H9 (cell line): ENCODE results near the gene KDM5B. TPM values are rescaled to one million over a fixed set of nuclear protein-coding genes. Genes with fewer than 3 reads are reported as not detected.

ENCODE experiments used
- DNase-seq: peaks from one replicate; pipeline ENCODE4 v3.0.0-alpha.2; 2017
- H2AFZ ChIP-seq: one replicate; pipeline ENCODE4 v1.6.1; 2013; ENCODE audit warnings: mild to moderate bottlenecking, low read length, control low read depth, moderate library complexity
- H2AK5ac ChIP-seq: 2 replicates; pipeline ENCODE4 v1.6.1; 2013; ENCODE audit warnings: low read length, control low read depth, mixed read lengths; ENCODE audit not compliant: insufficient read length
- H2BK120ac ChIP-seq: one replicate; pipeline ENCODE4 v1.6.1; 2013; ENCODE audit warnings: low read depth, mild to moderate bottlenecking, low read length, control low read depth, inconsistent platforms; ENCODE audit not compliant: poor library complexity, severe bottlenecking
- H2BK12ac ChIP-seq: 2 replicates; pipeline ENCODE4 v1.6.1; 2013; ENCODE audit warnings: low read length, control low read depth, mixed read lengths, low read depth; ENCODE audit not compliant: insufficient read length
- H2BK15ac ChIP-seq: 2 replicates; pipeline ENCODE4 v1.6.1; 2013; ENCODE audit warnings: low read depth, low read length, control low read depth
- H2BK20ac ChIP-seq: one replicate; pipeline ENCODE4 v1.6.1; 2013; ENCODE audit warnings: low read depth, mild to moderate bottlenecking, low read length, control low read depth, inconsistent platforms; ENCODE audit not compliant: poor library complexity, severe bottlenecking
- H2BK5ac ChIP-seq: 2 replicates; pipeline ENCODE4 v1.6.1; 2013; ENCODE audit warnings: low read length, control low read depth, mixed read lengths; ENCODE audit not compliant: insufficient read length
- H3K14ac ChIP-seq: 2 replicates; pipeline ENCODE4 v1.6.1; 2013; ENCODE audit warnings: low read length, control low read depth; ENCODE audit not compliant: insufficient read depth
- H3K18ac ChIP-seq: 2 replicates; pipeline ENCODE4 v1.6.1; 2013; ENCODE audit warnings: low read depth, mild to moderate bottlenecking, mixed read lengths, low read length, control low read depth; ENCODE audit not compliant: insufficient read length
- H3K23ac ChIP-seq: 2 replicates; pipeline ENCODE4 v1.6.1; 2013; ENCODE audit warnings: low read length, control low read depth, mixed read lengths, low read depth; ENCODE audit not compliant: insufficient read length
- H3K23me2 ChIP-seq: 2 replicates; pipeline ENCODE4 v1.6.1; 2013; ENCODE audit warnings: low read depth, mild to moderate bottlenecking, mixed read lengths, low read length, control low read depth; ENCODE audit not compliant: insufficient read length, poor library complexity, severe bottlenecking
- H3K27ac ChIP-seq: 2 replicates; pipeline ENCODE4 v1.5.1; 2013; ENCODE audit warnings: low read length, control low read depth, mixed read lengths, low read depth; ENCODE audit not compliant: insufficient read length
- H3K27me3 ChIP-seq: 2 replicates; pipeline ENCODE4 v1.6.1; 2013; ENCODE audit warnings: low read length, control low read depth, inconsistent platforms; ENCODE audit not compliant: insufficient read depth
- H3K4ac ChIP-seq: 2 replicates; pipeline ENCODE4 v1.6.1; 2013; ENCODE audit warnings: low read depth, mild to moderate bottlenecking, control low read depth, inconsistent platforms, low read length, moderate library complexity
- H3K4me1 ChIP-seq: 2 replicates; pipeline ENCODE4 v1.6.1; 2013; ENCODE audit warnings: low read length, control low read depth, inconsistent platforms; ENCODE audit not compliant: insufficient read depth
- H3K4me2 ChIP-seq: 2 replicates; pipeline ENCODE4 v1.6.1; 2013; ENCODE audit warnings: low read length, control low read depth, mixed read lengths; ENCODE audit not compliant: insufficient read length, insufficient read depth
- H3K56ac ChIP-seq: 2 replicates; pipeline ENCODE4 v1.6.1; 2013; ENCODE audit warnings: low read depth, mild to moderate bottlenecking, mixed read lengths, low read length, control low read depth; ENCODE audit not compliant: insufficient read length
- H3K79me1 ChIP-seq: 2 replicates; pipeline ENCODE4 v1.6.1; 2013; ENCODE audit warnings: low read depth, mild to moderate bottlenecking, moderate library complexity, low read length, control low read depth, inconsistent platforms; ENCODE audit not compliant: insufficient read depth, poor library complexity, severe bottlenecking
- H3K79me2 ChIP-seq: 2 replicates; pipeline ENCODE4 v1.6.1; 2013; ENCODE audit warnings: low read length, control low read depth, inconsistent platforms; ENCODE audit not compliant: insufficient read depth
- H3K9ac ChIP-seq: 2 replicates; pipeline ENCODE4 v1.6.1; 2013; ENCODE audit warnings: low read length, control low read depth, mixed read lengths; ENCODE audit not compliant: insufficient read length; ENCODE audit errors: extremely low read depth
- H3K9me3 ChIP-seq: one replicate; pipeline ENCODE4 v1.6.1; 2013; ENCODE audit warnings: low read depth, low read length, inconsistent platforms; ENCODE audit not compliant: control insufficient read depth
- H3T11ph ChIP-seq: one replicate; pipeline ENCODE4 v1.6.1; 2013; ENCODE audit warnings: mild to moderate bottlenecking, low read length, control low read depth, inconsistent platforms
- H4K20me1 ChIP-seq: one replicate; pipeline ENCODE4 v1.6.1; 2013; ENCODE audit not compliant: control insufficient read depth, insufficient read length, insufficient read depth
- H4K5ac ChIP-seq: 2 replicates; pipeline ENCODE4 v1.6.1; 2013; ENCODE audit warnings: low read depth, mild to moderate bottlenecking, mixed read lengths, low read length, control low read depth; ENCODE audit not compliant: insufficient read length
- H4K8ac ChIP-seq: replicated peaks from 2 replicates; pipeline ENCODE4 v1.6.1; 2013; ENCODE audit warnings: low read length, control low read depth, mixed read lengths, low read depth; ENCODE audit not compliant: insufficient read length
- H4K91ac ChIP-seq: 2 replicates; pipeline ENCODE4 v1.6.1; 2013; ENCODE audit warnings: low read depth, mild to moderate bottlenecking, moderate library complexity, mixed read lengths, low read length, control low read depth; ENCODE audit not compliant: insufficient read length
- H3K27ac Mint-ChIP-seq, 3 experiments: 2 replicates in 2 of 3; 3 replicates in 1 of 3; pipeline ENCODE4 v1.8.0; 2020 to 2021; ENCODE audit warnings: mixed read lengths in 3 of 3, mild to moderate bottlenecking in 1 of 3, moderate library complexity in 1 of 3
- H3K27me3 Mint-ChIP-seq: 2 replicates; pipeline ENCODE4 v1.8.0; 2021; ENCODE audit warnings: low read depth, mild to moderate bottlenecking, moderate library complexity, mixed read lengths
- H3K36me3 Mint-ChIP-seq, 3 experiments: 2 replicates in 2 of 3; 3 replicates in 1 of 3; pipeline ENCODE4 v1.8.0; 2020 to 2021; ENCODE audit warnings: low read depth in 3 of 3, mixed read lengths in 3 of 3; ENCODE audit not compliant: insufficient read depth in 1 of 3
- H3K4me1 Mint-ChIP-seq, 2 experiments: 2 replicates each; pipeline ENCODE4 v1.8.0; 2020; ENCODE audit warnings: mixed read lengths in 2 of 2
- H3K4me3 Mint-ChIP-seq, 2 experiments: 2 replicates in 1 of 2; 3 replicates in 1 of 2; pipeline ENCODE4 v1.8.0; 2020 to 2021; ENCODE audit warnings: mild to moderate bottlenecking in 2 of 2, mixed read lengths in 2 of 2, moderate library complexity in 1 of 2
- H3K9me3 Mint-ChIP-seq, 2 experiments: 2 replicates in 1 of 2; 3 replicates in 1 of 2; pipeline ENCODE4 v1.8.0; 2020; ENCODE audit warnings: mild to moderate bottlenecking in 2 of 2, mixed read lengths in 2 of 2, moderate library complexity in 1 of 2
- WGBS: extraction: QIAGEN DNeasy Blood & Tissue Kit; methylation state at CpG from one replicate; pipeline ENCODE4 v1.1.7; 2013; ENCODE audit warnings: missing lambda C conversion rate, low lambda C conversion rate, mixed read lengths; ENCODE audit not compliant: insufficient read length; ENCODE audit errors: extremely low coverage; 5-methylcytosine and 5-hydroxymethylcytosine counted together
- total RNA-seq: library from RNA; stranded (reverse); gene quantifications from 2 replicates; pipeline ENCODE4 v1.2.1, GENCODE V29; 2021
- TF ChIP-seq, protein P1 (sequence below): fragments of 200-600 bp; sonication (generic); conservative IDR thresholded peaks from 3 replicates; pipeline ENCODE4 v1.8.0; 2021; ENCODE audit warnings: antibody characterized with exemption, mild to moderate bottlenecking

KDM5B gene
- total RNA-seq, 1 experiment from 2014 or later, result 210 TPM

DNA sequence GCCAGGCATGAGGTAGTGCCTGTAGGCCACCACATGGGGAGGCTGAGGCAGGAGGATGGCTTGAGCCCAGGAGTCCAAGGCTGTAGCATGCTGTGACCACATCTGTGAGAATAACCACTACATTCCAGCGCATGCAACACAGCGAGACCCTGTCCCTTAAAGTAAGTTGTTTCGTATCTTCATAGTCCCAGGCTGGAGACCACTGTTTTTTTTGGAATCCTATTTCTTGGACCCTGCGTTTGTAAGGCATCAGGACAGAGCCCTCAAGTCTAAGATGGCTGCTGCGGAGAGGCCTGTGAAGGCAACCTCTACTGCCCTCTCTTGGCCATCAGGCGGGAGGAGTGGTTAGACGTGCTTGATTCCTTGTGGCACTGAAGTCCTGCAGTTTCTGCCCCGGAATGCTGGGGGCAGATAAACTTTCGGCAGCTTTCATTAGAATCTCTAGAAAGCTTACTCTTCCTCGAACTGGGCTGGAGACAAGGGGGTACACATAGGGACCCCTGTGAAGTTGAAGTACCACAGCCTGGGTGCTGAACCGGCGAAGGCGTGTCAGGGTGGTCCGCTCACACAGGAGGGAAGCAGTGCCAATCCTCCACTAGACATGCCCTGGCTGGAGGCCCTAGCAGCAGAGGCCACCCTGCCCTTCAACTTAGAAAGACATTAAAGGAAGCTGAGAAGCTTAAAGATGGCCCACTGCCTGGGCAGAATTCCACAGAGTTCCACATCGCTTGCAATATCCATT lies 44.1 kb upstream of the KDM5B start:
- Mint-ChIP-seq H3K4me3 (no peak overlapping the region), H3K4me1 (peaks cover 0 to 3% of the 10 kb centered on the region in 2 experiments; a peak in 2 of 4 replicates), H3K27ac (peak overlapping the region in 2 of 3 experiments; percentile 3 to 61; a peak in 2 of 7 replicates), H3K36me3 (peaks cover 14 to 61% (median 39%) of the 10 kb centered on the region in 3 experiments; a peak in 6 of 7 replicates), H3K9me3 (no peaks in the 10 kb centered on the region), H3K27me3 (no peaks in the 10 kb centered on the region)
- TF ChIP-seq, protein P1, sequence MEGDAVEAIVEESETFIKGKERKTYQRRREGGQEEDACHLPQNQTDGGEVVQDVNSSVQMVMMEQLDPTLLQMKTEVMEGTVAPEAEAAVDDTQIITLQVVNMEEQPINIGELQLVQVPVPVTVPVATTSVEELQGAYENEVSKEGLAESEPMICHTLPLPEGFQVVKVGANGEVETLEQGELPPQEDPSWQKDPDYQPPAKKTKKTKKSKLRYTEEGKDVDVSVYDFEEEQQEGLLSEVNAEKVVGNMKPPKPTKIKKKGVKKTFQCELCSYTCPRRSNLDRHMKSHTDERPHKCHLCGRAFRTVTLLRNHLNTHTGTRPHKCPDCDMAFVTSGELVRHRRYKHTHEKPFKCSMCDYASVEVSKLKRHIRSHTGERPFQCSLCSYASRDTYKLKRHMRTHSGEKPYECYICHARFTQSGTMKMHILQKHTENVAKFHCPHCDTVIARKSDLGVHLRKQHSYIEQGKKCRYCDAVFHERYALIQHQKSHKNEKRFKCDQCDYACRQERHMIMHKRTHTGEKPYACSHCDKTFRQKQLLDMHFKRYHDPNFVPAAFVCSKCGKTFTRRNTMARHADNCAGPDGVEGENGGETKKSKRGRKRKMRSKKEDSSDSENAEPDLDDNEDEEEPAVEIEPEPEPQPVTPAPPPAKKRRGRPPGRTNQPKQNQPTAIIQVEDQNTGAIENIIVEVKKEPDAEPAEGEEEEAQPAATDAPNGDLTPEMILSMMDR, result peak; percentile 86
- Histone ChIP-seq H3T11ph (no peak overlapping the region), H3K27me3 (no peaks in the 10 kb centered on the region), H2BK12ac (no peak overlapping the region), H3K56ac (no peak overlapping the region), H3K4me2 (no peak overlapping the region), H3K27ac (no peak overlapping the region), H2BK120ac (no peak overlapping the region), H3K9me3 (no peaks in the 10 kb centered on the region), H3K23me2 (no peaks in the 10 kb centered on the region), H3K4me1 (no peaks in the 10 kb centered on the region), H4K20me1 (no peaks in the 10 kb centered on the region), H3K9ac (no peak overlapping the region), H3K14ac (no peak overlapping the region), H3K79me2 (no peaks in the 10 kb centered on the region), H2AK5ac (no peak overlapping the region), H4K91ac (no peak overlapping the region), H2AFZ (no peak overlapping the region), H3K4ac (no peak overlapping the region), H2BK15ac (no peak overlapping the region), H4K8ac (no peak overlapping the region), H3K79me1 (no peaks in the 10 kb centered on the region), H2BK5ac (no peak overlapping the region), H3K18ac (peak overlapping the region; percentile 40), H4K5ac (no peak overlapping the region), H2BK20ac (no peak overlapping the region), H3K23ac (no peak overlapping the region)
- DNase-seq, result peak; percentile 79
- no CpG with 5 or more reads among the region's 15 CpGs for WGBS
